Osteoblast (primary cell): ENCODE data around the gene ARFGEF2. TPM values are rescaled to one million over a fixed set of nuclear protein-coding genes. Genes with fewer than 3 reads are reported as not detected.

Experiments used
- DNase-seq: peaks from one replicate; pipeline ENCODE4 v3.0.0; 2011; ENCODE audit warnings: low spot score, mixed read lengths; ENCODE audit not compliant: insufficient read length; ENCODE audit errors: missing footprints
- H2AFZ ChIP-seq: 2 replicates; pipeline ENCODE4 v1.6.0; 2011; ENCODE audit warnings: mild to moderate bottlenecking, low read length
- H3K27ac ChIP-seq: 2 replicates; pipeline ENCODE4 v1.5.1; 2011; ENCODE audit warnings: mild to moderate bottlenecking, low read depth, low read length, moderate library complexity
- H3K27me3 ChIP-seq: 2 replicates; pipeline ENCODE4 v1.6.0; 2012; ENCODE audit warnings: mild to moderate bottlenecking, control low read depth, inconsistent platforms, low read length, moderate library complexity; ENCODE audit not compliant: insufficient read depth
- H3K36me3 ChIP-seq: 2 replicates; pipeline ENCODE4 v1.5.1; 2011; ENCODE audit warnings: mild to moderate bottlenecking, low read length, control low read depth, moderate library complexity; ENCODE audit not compliant: insufficient read depth
- H3K4me1 ChIP-seq: 2 replicates; pipeline ENCODE4 v1.5.1; 2011; ENCODE audit warnings: mild to moderate bottlenecking, low read length, control low read depth, moderate library complexity; ENCODE audit not compliant: insufficient read depth
- H3K4me2 ChIP-seq: 2 replicates; pipeline ENCODE4 v1.6.0; 2011; ENCODE audit warnings: mild to moderate bottlenecking, low read length; ENCODE audit not compliant: insufficient read depth
- H3K4me3 ChIP-seq: fragments of 200-600 bp; sonication (generic); 3 replicates; pipeline ENCODE4 v1.5.1; 2012; ENCODE audit warnings: mild to moderate bottlenecking, low read length, inconsistent platforms; ENCODE audit not compliant: insufficient read depth
- H3K79me2 ChIP-seq: 2 replicates; pipeline ENCODE4 v1.6.0; 2012; ENCODE audit warnings: mild to moderate bottlenecking, low read length, control low read depth, inconsistent platforms; ENCODE audit not compliant: insufficient read depth
- H3K9me3 ChIP-seq: 2 replicates; pipeline ENCODE4 v1.5.1; 2011; ENCODE audit warnings: low read depth, low read length, control low read depth
- H4K20me1 ChIP-seq: 2 replicates; pipeline ENCODE4 v1.6.0; 2012; ENCODE audit warnings: mild to moderate bottlenecking, low read length, control low read depth; ENCODE audit not compliant: insufficient read depth
- CTCF ChIP-seq: IDR thresholded peaks from 2 replicates; pipeline ENCODE4 v1.5.1; 2011; ENCODE audit warnings: mild to moderate bottlenecking, low read depth, low read length, moderate library complexity; ENCODE audit errors: extremely low read depth
- total RNA-seq: library from RNA; depleted of rRNA; stranded (reverse); fragments of >200 nt; gene quantifications from 2 replicates; pipeline ENCODE4 v1.2.3, GENCODE V29; 2012

The ARFGEF2 gene
- total RNA-seq, 1 donor: 42.0 TPM

- no peak overlapping the region for H3K4me3 ChIP-seq
- H3K27me3 ChIP-seq: no peaks in the 10 kb centered on the region
- peaks cover 41% of the 10 kb centered on the region for H4K20me1 ChIP-seq
- H2AFZ ChIP-seq: no peak overlapping the region
- H3K36me3 ChIP-seq: peaks cover 13% of the 10 kb centered on the region
- no peak for DNase-seq
- peaks cover 75% of the 10 kb centered on the region for H3K79me2 ChIP-seq
- H3K9me3 ChIP-seq: no peaks in the 10 kb centered on the region
- no peak for TF ChIP-seq CTCF
- no peak overlapping the region for H3K27ac ChIP-seq
- no peak overlapping the region for H3K4me2 ChIP-seq
- peaks cover 10% of the 10 kb centered on the region for H3K4me1 ChIP-seq
These were observed 16.2 kb downstream of the ARFGEF2 start for GRCh38 chr20:48937674-48938073.

- no peaks in the 10 kb centered on the region for H3K27me3 ChIP-seq
- no peaks in the 10 kb centered on the region for H3K9me3 ChIP-seq
- no peak overlapping the region for H3K4me3 ChIP-seq
- no peak overlapping the region for H3K4me2 ChIP-seq
- H3K36me3 ChIP-seq: peaks cover 18% of the 10 kb centered on the region
- H4K20me1 ChIP-seq: peaks cover 33% of the 10 kb centered on the region
- H3K27ac ChIP-seq: no peak overlapping the region
- TF ChIP-seq CTCF: no peak
- DNase-seq: no peak
- H3K4me1 ChIP-seq: peaks cover under 1% of the 10 kb centered on the region
- H2AFZ ChIP-seq: no peak overlapping the region
- H3K79me2 ChIP-seq: peaks cover 75% of the 10 kb centered on the region
These were observed 17.2 kb downstream of the ARFGEF2 start for GRCh38 chr20:48938670-48939069.

GRCh38 chr20:48940170-48940569 is 18.7 kb downstream of the ARFGEF2 start:
- H4K20me1 ChIP-seq: peaks cover 34% of the 10 kb centered on the region
- no peak for TF ChIP-seq CTCF

GRCh38 chr20:48941467-48941866 is 20.0 kb downstream of the ARFGEF2 start:
- no peak overlapping the region for H2AFZ ChIP-seq
- peaks cover 42% of the 10 kb centered on the region for H4K20me1 ChIP-seq
- no peak for DNase-seq
- H3K4me2 ChIP-seq: no peak overlapping the region
- no peaks in the 10 kb centered on the region for H3K27me3 ChIP-seq
- no peak overlapping the region for H3K27ac ChIP-seq
- H3K79me2 ChIP-seq: peaks cover 88% of the 10 kb centered on the region
- peaks cover 37% of the 10 kb centered on the region for H3K36me3 ChIP-seq
- no peaks in the 10 kb centered on the region for H3K9me3 ChIP-seq
- TF ChIP-seq CTCF: no peak
- no peaks in the 10 kb centered on the region for H3K4me1 ChIP-seq
- H3K4me3 ChIP-seq: no peak overlapping the region

More at GRCh38 chr20:48940170-48940569, 18.7 kb downstream of the ARFGEF2 start:
- no peak for DNase-seq
- H3K4me3 ChIP-seq: no peak overlapping the region
- no peak overlapping the region for H3K27ac ChIP-seq
- no peak overlapping the region for H2AFZ ChIP-seq
- no peaks in the 10 kb centered on the region for H3K9me3 ChIP-seq
- H3K79me2 ChIP-seq: peaks cover 78% of the 10 kb centered on the region
- no peaks in the 10 kb centered on the region for H3K27me3 ChIP-seq
- no peak overlapping the region for H3K4me2 ChIP-seq
- no peaks in the 10 kb centered on the region for H3K4me1 ChIP-seq
- peaks cover 30% of the 10 kb centered on the region for H3K36me3 ChIP-seq
